Tibial artery (tissue), 4 donors: ENCODE results near the gene S1PR3.

Source experiments
- DNase-seq, 2 donors: peaks; one replicate each; pipeline ENCODE4 v3.0.0-alpha.2; 2019
- H3K27ac ChIP-seq, 2 donors: fragments of 200-600 bp; sonication (generic) in 1 of 2; 1 replicate in 1 of 2; 2 replicates in 1 of 2; pipeline ENCODE4 v1.5.1; 2018 to 2019; ENCODE audit warnings: mild to moderate bottlenecking in 1 of 2
- H3K27me3 ChIP-seq, 2 donors: fragments of 200-600 bp; sonication (generic) in 1 of 2; one replicate each; pipeline versions ENCODE4 v1.5.1 to v1.6.0; 2016 to 2019
- H3K36me3 ChIP-seq, 3 donors: fragments of 200-600 bp; sonication (generic) in 2 of 3; one replicate each; pipeline ENCODE4 v1.5.1; 2016 to 2019; ENCODE audit warnings: mild to moderate bottlenecking in 2 of 3
- H3K4me1 ChIP-seq, 4 donors: fragments of 200-600 bp; sonication (generic) in 2 of 4; 1 replicate in 3 of 4; 2 replicates in 1 of 4; pipeline ENCODE4 v1.5.1; 2016 to 2019
- H3K4me3 ChIP-seq, 2 donors: fragments of 200-600 bp; sonication (generic) in 1 of 2; 1 replicate in 1 of 2; 2 replicates in 1 of 2; pipeline ENCODE4 v1.5.1; 2018 to 2019; ENCODE audit warnings: mild to moderate bottlenecking in 2 of 2
- H3K9me3 ChIP-seq, 3 donors: fragments of 200-600 bp; sonication (generic) in 1 of 3; one replicate each; pipeline ENCODE4 v1.5.1; 2016 to 2019
- intact Hi-C: fragments of 100-400 bp; cut with DNase I; formaldehyde crosslinking; loops from one replicate; pipeline ENCODE4 v1.15.0; 2023; ENCODE audit warnings: low total_unique reads
- TF ChIP-seq, protein P1 (sequence below), 2 experiments: fragments of 200-600 bp in 1 of 2; fragments of 450-650 bp in 1 of 2; IDR thresholded peaks; one replicate each; pipeline ENCODE4 v1.5.1; 2017 to 2019; ENCODE audit warnings: antibody characterized with exemption in 2 of 2, mild to moderate bottlenecking in 1 of 2, moderate library complexity in 1 of 2

S1PR3 gene

DNA sequence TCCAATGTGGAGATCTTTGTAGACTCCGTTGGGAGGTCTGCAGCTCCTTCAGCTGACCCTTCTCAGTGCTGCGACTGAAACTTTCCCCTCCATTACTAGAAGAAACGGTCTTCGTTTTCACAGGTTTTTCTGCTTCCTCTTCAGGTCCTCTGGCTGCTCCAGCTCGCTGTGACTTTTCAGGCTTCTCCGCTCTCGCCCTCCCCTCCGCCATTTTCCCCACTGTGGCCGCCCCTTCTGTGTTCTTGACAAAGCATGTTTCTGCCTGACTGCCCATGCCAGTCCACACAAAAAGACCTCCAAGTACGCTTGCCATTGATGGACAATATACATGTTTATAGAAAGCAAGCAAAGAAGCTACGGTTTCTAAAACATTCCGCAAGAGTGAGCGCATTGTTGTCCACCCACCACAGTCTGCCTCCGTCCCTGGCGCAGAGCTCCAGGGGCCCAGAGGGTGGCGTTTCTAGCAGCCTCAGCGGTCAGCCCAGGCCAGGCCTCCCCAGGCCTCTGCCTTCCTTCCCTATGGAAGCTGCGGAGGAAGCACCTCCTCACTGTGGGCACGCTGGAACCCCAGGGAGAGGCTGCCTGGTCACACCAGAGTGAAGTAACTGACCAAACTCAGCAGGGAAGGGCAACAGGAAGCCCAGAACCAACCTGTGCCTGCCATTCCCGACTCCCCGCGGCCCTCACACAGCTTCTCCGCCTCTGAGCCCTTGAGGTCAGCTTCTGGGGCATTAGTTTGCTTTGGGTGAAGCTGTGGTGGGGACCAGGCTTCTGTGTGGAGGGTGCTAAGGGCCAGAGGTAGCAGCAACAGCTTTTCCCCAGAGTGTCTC is 19.9 kb upstream of the S1PR3 start:
- DNase-seq, result peak in 1 of 2 donors; percentile 3
- Histone ChIP-seq H3K4me3 (no peak overlapping the region), H3K36me3 (no peaks in the 10 kb centered on the region), H3K4me1 (no peaks in the 10 kb centered on the region), H3K27me3 (no peaks in the 10 kb centered on the region), H3K9me3 (no peaks in the 10 kb centered on the region), H3K27ac (no peak overlapping the region)
- TF ChIP-seq, protein P1, sequence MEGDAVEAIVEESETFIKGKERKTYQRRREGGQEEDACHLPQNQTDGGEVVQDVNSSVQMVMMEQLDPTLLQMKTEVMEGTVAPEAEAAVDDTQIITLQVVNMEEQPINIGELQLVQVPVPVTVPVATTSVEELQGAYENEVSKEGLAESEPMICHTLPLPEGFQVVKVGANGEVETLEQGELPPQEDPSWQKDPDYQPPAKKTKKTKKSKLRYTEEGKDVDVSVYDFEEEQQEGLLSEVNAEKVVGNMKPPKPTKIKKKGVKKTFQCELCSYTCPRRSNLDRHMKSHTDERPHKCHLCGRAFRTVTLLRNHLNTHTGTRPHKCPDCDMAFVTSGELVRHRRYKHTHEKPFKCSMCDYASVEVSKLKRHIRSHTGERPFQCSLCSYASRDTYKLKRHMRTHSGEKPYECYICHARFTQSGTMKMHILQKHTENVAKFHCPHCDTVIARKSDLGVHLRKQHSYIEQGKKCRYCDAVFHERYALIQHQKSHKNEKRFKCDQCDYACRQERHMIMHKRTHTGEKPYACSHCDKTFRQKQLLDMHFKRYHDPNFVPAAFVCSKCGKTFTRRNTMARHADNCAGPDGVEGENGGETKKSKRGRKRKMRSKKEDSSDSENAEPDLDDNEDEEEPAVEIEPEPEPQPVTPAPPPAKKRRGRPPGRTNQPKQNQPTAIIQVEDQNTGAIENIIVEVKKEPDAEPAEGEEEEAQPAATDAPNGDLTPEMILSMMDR (IDR thresholded peaks at IDR 0.05), result no peak
- intact Hi-C loops, result no loop called here

DNA sequence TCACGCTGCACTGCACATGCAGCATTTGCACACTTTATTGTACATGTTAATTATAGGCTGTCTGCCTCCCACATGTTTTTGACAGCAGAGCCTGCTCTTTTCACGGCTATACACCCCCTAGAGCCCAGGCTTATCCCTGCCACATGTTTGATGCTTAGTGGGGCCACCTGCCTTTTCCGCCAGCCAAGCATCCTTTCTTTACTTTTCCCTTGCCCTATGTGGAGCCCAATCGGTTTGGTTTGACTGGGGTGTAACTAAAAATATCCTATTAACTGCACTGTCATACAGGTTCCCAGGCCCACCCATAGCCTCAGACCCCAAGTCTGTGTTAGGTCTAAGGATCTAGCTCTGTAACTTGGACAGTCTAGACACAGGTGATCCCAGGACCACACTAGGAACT is 18.9 kb upstream of the S1PR3 start:
- H3K27ac ChIP-seq, result no peak overlapping the region
- no peak overlapping the region for H3K4me3 ChIP-seq
- no peaks in the 10 kb centered on the region for H3K9me3 ChIP-seq
- no peaks in the 10 kb centered on the region for H3K36me3 ChIP-seq
- no peaks in the 10 kb centered on the region for H3K4me1 ChIP-seq
- TF ChIP-seq, protein P1 (IDR thresholded peaks at IDR 0.05), result no peak
- intact Hi-C loops, result no loop called here
- DNase-seq, result no peak
- H3K27me3 ChIP-seq, result no peaks in the 10 kb centered on the region

DNA sequence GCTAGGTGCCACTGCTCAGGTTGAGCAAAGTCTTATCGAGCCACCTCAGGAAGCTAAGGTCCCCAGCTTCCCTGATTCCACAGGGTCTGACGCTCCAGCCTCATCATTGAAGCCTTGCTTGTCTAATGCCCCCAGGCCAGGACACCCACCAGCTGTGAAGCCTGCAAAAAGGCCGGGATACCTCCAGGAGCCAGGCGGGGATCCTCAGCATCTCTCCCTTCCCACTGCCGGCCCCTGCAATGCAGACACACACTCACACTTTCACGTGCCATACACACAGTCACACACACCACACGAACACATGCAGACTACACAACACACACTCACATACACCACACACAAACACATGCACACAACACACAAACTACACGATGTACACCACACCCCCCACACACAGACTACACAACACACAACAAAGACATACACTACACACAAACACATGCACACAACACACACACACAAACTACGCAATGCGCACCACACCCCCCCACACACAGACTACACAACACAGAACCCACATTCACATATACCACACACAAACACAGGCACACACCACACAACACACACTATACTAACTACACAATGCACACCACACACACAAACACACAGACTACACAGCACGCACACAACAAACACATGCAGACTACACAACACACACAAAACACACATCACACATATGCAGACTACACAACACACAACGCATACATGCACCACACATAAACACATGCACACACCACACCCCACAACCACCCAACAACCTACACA is 17.8 kb upstream of the S1PR3 start:
- Histone ChIP-seq H3K9me3 (no peaks in the 10 kb centered on the region), H3K27ac (no peak overlapping the region), H3K4me1 (no peaks in the 10 kb centered on the region), H3K27me3 (no peaks in the 10 kb centered on the region), H3K36me3 (no peaks in the 10 kb centered on the region), H3K4me3 (no peak overlapping the region)
- intact Hi-C loops, result no loop called here
- DNase-seq, result peak in 1 of 2 donors; percentile 10
- TF ChIP-seq, protein P1 (IDR thresholded peaks at IDR 0.05), result no peak

DNA sequence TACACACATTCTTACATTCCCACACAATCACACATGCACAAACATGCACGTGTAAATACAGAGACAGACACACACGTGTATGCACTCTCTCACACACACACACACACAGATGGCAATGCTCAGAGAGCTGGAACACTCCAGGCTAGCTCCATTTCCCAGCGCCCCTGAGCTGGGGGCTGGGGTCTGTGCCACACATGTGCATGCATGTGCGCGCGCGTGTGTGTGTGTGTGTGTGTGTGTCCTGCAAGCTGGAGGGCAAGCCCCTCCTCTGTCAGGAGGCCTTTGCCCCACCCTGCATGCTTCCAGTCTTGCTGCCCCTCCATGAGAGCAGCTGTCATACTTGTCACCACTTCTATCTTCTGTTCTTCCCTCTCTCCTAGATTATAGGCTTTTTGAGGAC is 16.6 kb upstream of the S1PR3 start:
- no peaks in the 10 kb centered on the region for H3K4me1 ChIP-seq
- H3K27ac ChIP-seq, result no peak overlapping the region
- intact Hi-C loops, result no loop called here
- H3K36me3 ChIP-seq, result no peaks in the 10 kb centered on the region
- H3K4me3 ChIP-seq, result no peak overlapping the region
- TF ChIP-seq, protein P1 (IDR thresholded peaks at IDR 0.05), result no peak
- H3K9me3 ChIP-seq, result no peaks in the 10 kb centered on the region
- peak in 1 of 2 donors; percentile 9 for DNase-seq
- no peaks in the 10 kb centered on the region for H3K27me3 ChIP-seq

GRCh38 chr9:88975966-88976889 is 15.0 kb upstream of the S1PR3 start:
- TF ChIP-seq, protein P1 (IDR thresholded peaks at IDR 0.05), result no peak
- H3K4me3 ChIP-seq, result no peak overlapping the region
- no peaks in the 10 kb centered on the region for H3K36me3 ChIP-seq
- DNase-seq, result peak in 1 of 2 donors; percentile 9
- H3K27ac ChIP-seq, result no peak overlapping the region
- no peaks in the 10 kb centered on the region for H3K9me3 ChIP-seq
- intact Hi-C loops, result no loop called here
- H3K27me3 ChIP-seq, result no peaks in the 10 kb centered on the region
- peaks cover 0 to 14% (median 7%) of the 10 kb centered on the region in 4 donors for H3K4me1 ChIP-seq
